HCT116 (cell line): ENCODE measurements around the gene NINJ1. TPM values are rescaled to one million over a fixed set of nuclear protein-coding genes. Genes with fewer than 3 reads are reported as not detected.

Source experiments
- ATAC-seq: fragments of 200-7000 bp; cut with Tn5 transposase; 2 replicates; pipeline ENCODE4 v1.9.1; 2020; ENCODE audit warnings: mild to moderate bottlenecking, moderate library complexity
- BruUV-seq: library from RNA; stranded (reverse); fragments of 400-500 nt; replicated peaks from 2 replicates; lab custom pipeline; 2021; lab: Mats Ljungman, UMichigan
- CTCF ChIA-PET: fragments of 300-600 bp; sonication (Branson Sonifier 250); formaldehyde crosslinking; loops from one replicate; lab custom pipeline; 2021; ENCODE audit warnings: antibody characterized with exemption; lab: Charles Lee
- POLR2A ChIA-PET: fragments of 300-600, 350-600 bp; sonication (Branson Sonifier 250); formaldehyde crosslinking; loops from one replicate; lab custom pipeline; 2021; ENCODE audit warnings: antibody characterized with exemption; lab: Charles Lee
- RAD21 ChIA-PET, 2 experiments: fragments of 300-600 bp; sonication (Branson Sonifier 250); formaldehyde crosslinking; loops; one replicate each; lab custom pipeline; 2023; ENCODE audit warnings: low total read pairs in 2 of 2; ENCODE audit not compliant: uncharacterized antibody in 2 of 2, unreplicated experiment in 2 of 2, low non-redundant PET in 1 of 2; lab: Charles Lee
- DNase-seq: peaks from one replicate; pipeline ENCODE4 v3.0.0-alpha.2; 2010; ENCODE audit warnings: low read depth, low spot score
- H2AFZ ChIP-seq: fragments of 200-600 bp; shearing (Covaris generic), sonication (generic); 2 replicates; pipeline ENCODE4 v1.6.1; 2017; ENCODE audit warnings: low read depth, mixed run types, mixed read lengths, antibody characterized with exemption, low read length; ENCODE audit not compliant: poor library complexity, severe bottlenecking
- H3K27ac ChIP-seq: 2 replicates; pipeline ENCODE4 v1.5.1; 2012; ENCODE audit warnings: low read depth, low read length
- H3K27me3 ChIP-seq: fragments of 200-600 bp; sonication (generic); 2 replicates; pipeline ENCODE4 v1.6.1; 2016; ENCODE audit warnings: mixed run types, low read length, mixed read lengths; ENCODE audit not compliant: insufficient read depth
- H3K36me3 ChIP-seq, 2 experiments: fragments of 200-500 bp in 1 of 2; fragments of 200-600 bp in 1 of 2; sonication (Bioruptor generic) in 1 of 2; sonication (generic) in 1 of 2; 2 replicates each; pipeline versions ENCODE4 v1.5.1 to v1.6.1; 2014 to 2016; ENCODE audit warnings: low read length in 2 of 2, inconsistent platforms in 1 of 2, mixed read lengths in 1 of 2, mixed run types in 1 of 2; ENCODE audit not compliant: insufficient read depth in 2 of 2, control insufficient read depth in 1 of 2
- H3K4me1 ChIP-seq, 2 experiments: fragments of 200-600 bp in 1 of 2; sonication (generic) in 1 of 2; 2 replicates each; pipeline versions ENCODE4 v1.5.1 to v1.6.1; 2012 to 2017; ENCODE audit warnings: low read length in 2 of 2, inconsistent platforms in 1 of 2, mild to moderate bottlenecking in 1 of 2, mixed read lengths in 1 of 2, mixed run types in 1 of 2, moderate library complexity in 1 of 2; ENCODE audit not compliant: insufficient read depth in 2 of 2, control insufficient read depth in 1 of 2
- H3K4me2 ChIP-seq: fragments of 200-600 bp; sonication (generic); 2 replicates; pipeline ENCODE4 v1.6.1; 2017; ENCODE audit warnings: mixed run types, low read length, mixed read lengths
- H3K4me3 ChIP-seq, 2 experiments: fragments of 200-600 bp in 1 of 2; sonication (generic) in 1 of 2; replicated peaks in 1 of 2; 2 replicates each; pipeline ENCODE4 v1.5.1; 2011 to 2016; ENCODE audit warnings: low read length in 2 of 2, control low read depth in 1 of 2, low read depth in 1 of 2, mild to moderate bottlenecking in 1 of 2, mixed read lengths in 1 of 2, mixed run types in 1 of 2
- H3K79me2 ChIP-seq: fragments of 200-600 bp; sonication (generic); 2 replicates; pipeline ENCODE4 v1.6.1; 2017; ENCODE audit warnings: mild to moderate bottlenecking, mixed run types, low read length, moderate library complexity, mixed read lengths; ENCODE audit not compliant: insufficient read depth
- H3K9ac ChIP-seq: fragments of 200-600 bp; sonication (generic); 2 replicates; pipeline ENCODE4 v1.6.1; 2016; ENCODE audit warnings: low read length, mixed read lengths
- H3K9me2 ChIP-seq: fragments of 200-600 bp; sonication (generic), shearing (Covaris generic); 2 replicates; pipeline ENCODE4 v1.6.1; 2017; ENCODE audit warnings: mixed run types, mild to moderate bottlenecking, moderate library complexity; ENCODE audit not compliant: insufficient read depth
- H3K9me3 ChIP-seq, 2 experiments: fragments of 200-500 bp in 1 of 2; fragments of 200-600 bp in 1 of 2; sonication (Bioruptor generic) in 1 of 2; sonication (generic) in 1 of 2; 2 replicates each; pipeline ENCODE4 v1.6.1; 2014 to 2017; ENCODE audit warnings: low read length in 2 of 2, mixed read lengths in 2 of 2, inconsistent platforms in 1 of 2, low read depth in 1 of 2, mild to moderate bottlenecking in 1 of 2, mixed run types in 1 of 2, moderate library complexity in 1 of 2; ENCODE audit not compliant: control insufficient read depth in 1 of 2, insufficient read depth in 1 of 2
- H4K20me1 ChIP-seq: fragments of 200-600 bp; sonication (generic), shearing (Covaris generic); 2 replicates; pipeline ENCODE4 v1.6.1; 2017; ENCODE audit warnings: mixed run types, mild to moderate bottlenecking, moderate library complexity; ENCODE audit not compliant: insufficient read depth
- CTCF ChIP-seq, 3 experiments: fragments of 200-600 bp in 1 of 3; sonication (generic) in 1 of 3; IDR thresholded peaks in 2 of 3; conservative IDR thresholded peaks in 1 of 3; 2 replicates each; pipeline ENCODE4 v1.5.1; 2012 to 2017; ENCODE audit warnings: low read depth in 2 of 3, low read length in 2 of 3, antibody characterized with exemption in 1 of 3, borderline replicate concordance in 1 of 3, control low read depth in 1 of 3, mild to moderate bottlenecking in 1 of 3, mixed read lengths in 1 of 3, mixed run types in 1 of 3, moderate library complexity in 1 of 3; ENCODE audit not compliant: insufficient read depth in 1 of 3
- ELF1 ChIP-seq: IDR thresholded peaks from 2 replicates; pipeline ENCODE4 v1.6.1; 2012; ENCODE audit warnings: low read depth, borderline replicate concordance
- MAX ChIP-seq: IDR thresholded peaks from 2 replicates; pipeline ENCODE4 v1.6.1; 2012
- RAD21 ChIP-seq: IDR thresholded peaks from 2 replicates; pipeline ENCODE4 v1.6.1; 2012; ENCODE audit warnings: low read depth, mild to moderate bottlenecking
- YY1 ChIP-seq: IDR thresholded peaks from 2 replicates; pipeline ENCODE4 v1.6.1; 2011; ENCODE audit warnings: low read length, low read depth, moderate library complexity, mild to moderate bottlenecking; ENCODE audit not compliant: insufficient replicate concordance; ENCODE audit errors: extremely low read depth
- ZFX ChIP-seq: fragments of 450-650 bp; IDR thresholded peaks from 2 replicates; pipeline ENCODE4 v1.6.1; 2017
- ZNF274 ChIP-seq: fragments of 200-500 bp; sonication (Bioruptor generic); IDR thresholded peaks from 2 replicates; pipeline ENCODE4 v1.6.1; 2014; ENCODE audit warnings: mild to moderate bottlenecking, low read depth, low read length, inconsistent platforms
- intact Hi-C: fragments of 100-400 bp; cut with micrococcal nuclease; formaldehyde crosslinking; loops from 2 replicates; pipeline ENCODE4 v1.10.0; 2022
- total RNA-seq: library from RNA; stranded (reverse); gene quantifications from one replicate; pipeline ENCODE4 v1.2.1, GENCODE V29; 2021; ENCODE audit not compliant: unreplicated experiment

Gene NINJ1
- total RNA-seq, 1 experiment from 2014 or later: 34.4 TPM

- no peak for TF ChIP-seq ZFX
- no peak for TF ChIP-seq ZNF274
- TF ChIP-seq ELF1: no peak
Measured at GRCh38 chr9:93161786-93162562, 27.9 kb upstream of the NINJ1 start (continued).

GRCh38 chr9:93159601-93160471 lies 25.8 kb upstream of the NINJ1 start:
- intact Hi-C loops: loop anchor here (1.0 to 10.0 kb wide), 3 partner anchors 142 to 406 kb away; partner anchors contain the start of genes FAM120A and FAM120AOS
- ATAC-seq (peak; percentile 100), DNase-seq (peak; percentile 67)
- ChIA-PET RAD21 (interaction anchor here in 1 of 2 experiments (0.7 kb wide), 1 partner anchor 143 kb away, joined by 3 read pairs; no protein-coding TSS in a partner anchor), CTCF (interaction anchor here (1.5 to 1.6 kb wide), 3 partner anchors 141 to 145 kb away, joined by 3 to 6 read pairs (median 4); no protein-coding TSS in a partner anchor), POLR2A (no interaction called here)
- Histone ChIP-seq H3K36me3 (no peaks in the 10 kb centered on the region), H3K27ac (no peak overlapping the region), H2AFZ (peak overlapping the region; percentile 96), H3K9me2 (no peaks in the 10 kb centered on the region), H3K9me3 (no peaks in the 10 kb centered on the region), H3K4me2 (peak overlapping the region; percentile 64), H3K27me3 (no peaks in the 10 kb centered on the region), H3K4me3 (peak overlapping the region in 1 of 2 experiments; percentile 36; a peak in 2 of 4 replicates), H3K4me1 (peaks cover 3 to 7% of the 10 kb centered on the region in 2 experiments; a peak in 3 of 4 replicates), H4K20me1 (no peaks in the 10 kb centered on the region), H3K79me2 (no peaks in the 10 kb centered on the region), H3K9ac (no peak overlapping the region)
- TF ChIP-seq MAX: no peak
- peak; percentile 100 for TF ChIP-seq RAD21
- peak; percentile 98 to 99 (median 99) for TF ChIP-seq CTCF (IDR thresholded peaks at IDR 0.05 in 2 of 3, conservative IDR thresholded peaks at IDR 0.05 in 1 of 3; ENCODE audit: borderline replicate concordance in 1 of 3, insufficient read depth in 1 of 3, low read depth in 2 of 3, low read length in 2 of 3)
- peak; percentile 22 for TF ChIP-seq YY1
- BruUV-seq: no TSS peak
